Cardiac muscle cell (in vitro differentiated cells and primary cell): ENCODE measurements around the gene ZFPM1. TPM values are rescaled to one million over a fixed set of nuclear protein-coding genes. Genes with fewer than 3 reads are reported as not detected.

Experiments used
- DNase-seq, 2 donors: peaks; one replicate each; pipeline versions ENCODE4 v3.0.0 to v3.0.0-alpha.2; 2010 to 2017; ENCODE audit warnings: low read depth in 1 of 2, low spot score in 1 of 2
- H3K27ac ChIP-seq: fragments of 200-600 bp; sonication (generic); 2 replicates; pipeline ENCODE4 v1.5.1; 2016
- H3K27me3 ChIP-seq: fragments of 200-600 bp; sonication (generic); 2 replicates; pipeline ENCODE4 v1.6.0; 2016; ENCODE audit warnings: control low read depth
- H3K36me3 ChIP-seq: fragments of 200-600 bp; sonication (generic); 2 replicates; pipeline ENCODE4 v1.5.1; 2016; ENCODE audit warnings: control low read depth
- H3K4me1 ChIP-seq: fragments of 200-600 bp; sonication (generic); 2 replicates; pipeline ENCODE4 v1.8.1; 2017; ENCODE audit warnings: low read depth, mild to moderate bottlenecking, mixed run types
- H3K4me3 ChIP-seq: fragments of 200-600 bp; sonication (generic); 2 replicates; pipeline ENCODE4 v1.5.1; 2016; ENCODE audit warnings: mild to moderate bottlenecking
- H3K9me3 ChIP-seq: fragments of 200-600 bp; sonication (generic); 2 replicates; pipeline ENCODE4 v1.5.1; 2017; ENCODE audit warnings: low read depth, mild to moderate bottlenecking, control low read depth
- polyA plus RNA-seq: library from polyadenylated mRNA; unstranded; fragments of >200 nt; fragmentation: Nextera tagmentation; extraction: Ambion mirVana; gene quantifications from 2 replicates; pipeline ENCODE4 v1.2.1, GENCODE V29; 2016
- total RNA-seq: library from RNA; depleted of rRNA; stranded (reverse); fragments of >200 nt; gene quantifications from 2 replicates; pipeline ENCODE4 v1.2.3, GENCODE V29; 2016
- TF ChIP-seq, protein P1 (sequence below): IDR thresholded peaks from 2 replicates; pipeline ENCODE4 v1.5.1; 2012; ENCODE audit warnings: low read depth, mild to moderate bottlenecking, low read length

Gene ZFPM1
- total and polyA plus RNA-seq, 2 experiments from 2014 or later = 7.6 to 9.4 TPM

DNA sequence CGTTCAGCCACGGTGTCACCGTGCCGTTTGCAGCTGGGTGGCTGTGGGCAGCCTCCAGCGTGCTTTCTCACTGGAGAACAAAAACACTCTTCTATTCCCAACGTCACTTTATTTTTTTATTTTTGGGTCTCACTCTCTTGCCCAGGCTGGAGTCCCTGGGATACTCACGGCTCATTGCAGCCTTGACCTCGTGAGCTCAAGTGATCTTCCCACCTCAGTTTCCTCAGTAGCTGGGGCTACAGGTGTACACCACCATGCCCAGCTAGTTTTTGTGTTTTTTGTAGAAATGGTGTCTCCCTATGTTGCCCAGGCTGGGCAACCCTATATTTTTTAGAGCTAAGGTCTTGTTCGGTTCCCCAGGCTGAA lies 82.8 kb downstream of the ZFPM1 start:
- H3K27ac ChIP-seq = no peak overlapping the region
- H3K9me3 ChIP-seq = no peaks in the 10 kb centered on the region
- no peaks in the 10 kb centered on the region for H3K27me3 ChIP-seq
- no peak for DNase-seq
- H3K36me3 ChIP-seq = no peaks in the 10 kb centered on the region
- H3K4me3 ChIP-seq = no peak overlapping the region
- peaks cover 7% of the 10 kb centered on the region for H3K4me1 ChIP-seq
- TF ChIP-seq, protein P1, sequence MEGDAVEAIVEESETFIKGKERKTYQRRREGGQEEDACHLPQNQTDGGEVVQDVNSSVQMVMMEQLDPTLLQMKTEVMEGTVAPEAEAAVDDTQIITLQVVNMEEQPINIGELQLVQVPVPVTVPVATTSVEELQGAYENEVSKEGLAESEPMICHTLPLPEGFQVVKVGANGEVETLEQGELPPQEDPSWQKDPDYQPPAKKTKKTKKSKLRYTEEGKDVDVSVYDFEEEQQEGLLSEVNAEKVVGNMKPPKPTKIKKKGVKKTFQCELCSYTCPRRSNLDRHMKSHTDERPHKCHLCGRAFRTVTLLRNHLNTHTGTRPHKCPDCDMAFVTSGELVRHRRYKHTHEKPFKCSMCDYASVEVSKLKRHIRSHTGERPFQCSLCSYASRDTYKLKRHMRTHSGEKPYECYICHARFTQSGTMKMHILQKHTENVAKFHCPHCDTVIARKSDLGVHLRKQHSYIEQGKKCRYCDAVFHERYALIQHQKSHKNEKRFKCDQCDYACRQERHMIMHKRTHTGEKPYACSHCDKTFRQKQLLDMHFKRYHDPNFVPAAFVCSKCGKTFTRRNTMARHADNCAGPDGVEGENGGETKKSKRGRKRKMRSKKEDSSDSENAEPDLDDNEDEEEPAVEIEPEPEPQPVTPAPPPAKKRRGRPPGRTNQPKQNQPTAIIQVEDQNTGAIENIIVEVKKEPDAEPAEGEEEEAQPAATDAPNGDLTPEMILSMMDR = no peak

DNA sequence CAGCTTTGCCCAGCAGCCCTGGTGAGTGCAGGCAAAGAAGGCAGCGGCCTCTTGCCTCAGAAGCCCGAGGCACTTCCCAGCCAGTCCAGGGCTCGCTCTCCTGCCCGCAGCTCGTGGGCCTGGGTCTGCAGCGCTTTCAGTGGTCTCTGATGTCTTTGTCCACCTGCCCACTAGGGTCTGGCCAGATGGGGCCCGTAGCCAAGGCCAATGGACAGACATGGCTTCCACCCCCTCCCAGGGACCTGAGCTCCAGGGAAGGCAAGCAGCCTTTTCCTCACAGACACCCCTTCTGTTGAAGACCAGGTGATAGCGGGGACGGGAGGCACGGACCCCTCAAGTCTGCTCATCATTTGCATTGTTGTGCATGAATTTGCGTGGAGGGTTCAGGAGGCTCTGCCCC lies 83.4 kb downstream of the ZFPM1 start:
- Histone ChIP-seq H3K9me3 (no peaks in the 10 kb centered on the region), H3K4me1 (peaks cover 4% of the 10 kb centered on the region), H3K36me3 (no peaks in the 10 kb centered on the region), H3K27me3 (no peaks in the 10 kb centered on the region), H3K27ac (no peak overlapping the region), H3K4me3 (no peak overlapping the region)
- DNase-seq = no peak
- TF ChIP-seq, protein P1 = no peak

GRCh38 chr16:88536971-88537751 lies 84.1 kb downstream of the ZFPM1 start:
- TF ChIP-seq, protein P1 = no peak
- peaks cover 4% of the 10 kb centered on the region for H3K4me1 ChIP-seq
- no peak overlapping the region for H3K4me3 ChIP-seq
- H3K36me3 ChIP-seq = no peaks in the 10 kb centered on the region
- no peak overlapping the region for H3K27ac ChIP-seq
- no peaks in the 10 kb centered on the region for H3K27me3 ChIP-seq
- H3K9me3 ChIP-seq = no peaks in the 10 kb centered on the region
- DNase-seq = no peak

DNA sequence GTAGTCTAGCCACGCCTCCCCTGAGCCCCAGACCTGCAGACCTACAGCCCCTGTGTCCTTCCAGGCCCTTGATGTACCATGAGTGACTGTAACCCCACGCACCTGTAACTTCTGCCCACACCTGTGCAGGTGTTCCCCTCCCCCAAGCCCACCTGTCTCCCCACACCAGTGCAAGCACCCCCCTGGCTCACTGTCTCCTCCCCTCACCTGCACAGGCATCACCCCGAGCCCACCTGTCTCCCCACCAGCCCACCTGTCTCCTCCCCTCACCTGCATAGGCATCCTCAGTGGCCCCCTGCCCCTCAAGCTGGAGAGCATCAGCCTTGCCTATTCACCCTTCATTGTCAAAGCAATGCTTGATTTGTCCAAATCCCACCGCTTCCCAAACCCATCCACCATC lies 84.8 kb downstream of the ZFPM1 start:
- Histone ChIP-seq H3K9me3 (no peaks in the 10 kb centered on the region), H3K27ac (no peak overlapping the region), H3K36me3 (no peaks in the 10 kb centered on the region), H3K27me3 (no peaks in the 10 kb centered on the region), H3K4me1 (peaks cover 4% of the 10 kb centered on the region), H3K4me3 (no peak overlapping the region)
- TF ChIP-seq, protein P1 = no peak
- DNase-seq = no peak

GRCh38 chr16:88538366-88539060 lies 85.4 kb downstream of the ZFPM1 start:
- no peak overlapping the region for H3K27ac ChIP-seq
- TF ChIP-seq, protein P1 = no peak
- no peak overlapping the region for H3K4me3 ChIP-seq
- no peak for DNase-seq
- peaks cover 4% of the 10 kb centered on the region for H3K4me1 ChIP-seq
- H3K36me3 ChIP-seq = no peaks in the 10 kb centered on the region
- H3K9me3 ChIP-seq = no peaks in the 10 kb centered on the region
- no peaks in the 10 kb centered on the region for H3K27me3 ChIP-seq
